Measurements from ENCODE around the gene SOS2.

GRCh38 chr14:50210074-50210473 lies 21.3 kb downstream of the SOS2 start:
- TF ChIP-seq CTCF (IDR thresholded peaks at IDR 0.05) (no peak), POLR2AphosphoS5 (IDR thresholded peaks at IDR 0.05) (no peak)

All from prostate gland (tissue), 2 donors.